GM10266 (cell line): Measurements from ENCODE around the gene DLGAP1.

Experiments used
- DNase-seq: peaks from one replicate; pipeline ENCODE4 v3.0.0; 2012; ENCODE audit errors: extremely low spot score
- CTCF ChIP-seq: IDR thresholded peaks from 2 replicates; pipeline ENCODE4 v1.5.1; 2012; ENCODE audit warnings: mild to moderate bottlenecking, low read depth; ENCODE audit not compliant: control insufficient read depth, insufficient read depth; ENCODE audit errors: missing control alignments

The DLGAP1 gene

GRCh38 chr18:4357579-4357978, 97.5 kb downstream of the DLGAP1 start:
- no peak for DNase-seq
- no peak for TF ChIP-seq CTCF

- TF ChIP-seq CTCF = no peak
- DNase-seq = no peak
Observed at GRCh38 chr18:4356929-4357328, 98.2 kb downstream of the DLGAP1 start.

- DNase-seq = no peak
- TF ChIP-seq CTCF = no peak
Observed at GRCh38 chr18:4353853-4354418, 101.2 kb downstream of the DLGAP1 start.

GRCh38 chr18:4352746-4353551, 102.2 kb downstream of the DLGAP1 start:
- no peak for DNase-seq
- no peak for TF ChIP-seq CTCF

- TF ChIP-seq CTCF = no peak
- no peak for DNase-seq
Observed at GRCh38 chr18:4351005-4351404, 104.1 kb downstream of the DLGAP1 start.

GRCh38 chr18:4335386-4335785, 119.7 kb downstream of the DLGAP1 start:
- DNase-seq = no peak
- no peak for TF ChIP-seq CTCF

- no peak for TF ChIP-seq CTCF
- no peak for DNase-seq
Observed at GRCh38 chr18:4333043-4333442, 122.1 kb downstream of the DLGAP1 start.
